GDM1 (cell line): Measurements from ENCODE around the gene PCNT.
"Not testable (repeated sequence)": the region's sequence is repeated elsewhere in the genome, so short reads cannot be mapped to it uniquely, and the experiment has no call there.

ENCODE experiments used
- DNase-seq: peaks from one replicate; lab custom pipeline; 2025; lab: John Stamatoyannopoulos, UW

Gene PCNT

GRCh38 chr21:46427516-46427915 lies 103.6 kb downstream of the PCNT start:
- DNase-seq, result no peak

- no peak for DNase-seq
These were observed 104.3 kb downstream of the PCNT start for GRCh38 chr21:46428286-46428685.

- no peak for DNase-seq
These were observed 105.2 kb downstream of the PCNT start for GRCh38 chr21:46428987-46429710.

GRCh38 chr21:46429754-46430681 lies 106.1 kb downstream of the PCNT start:
- DNase-seq, result no peak

GRCh38 chr21:46431448-46431847 lies 107.5 kb downstream of the PCNT start:
- DNase-seq, result no peak

- no peak for DNase-seq
These were observed 108.0 kb downstream of the PCNT start for GRCh38 chr21:46431884-46432488.

GRCh38 chr21:46433116-46433515 lies 109.2 kb downstream of the PCNT start:
- DNase-seq, result not testable (repeated sequence)

GRCh38 chr21:46434322-46434958 lies 110.5 kb downstream of the PCNT start:
- no peak for DNase-seq

- no peak for DNase-seq
These were observed 111.9 kb downstream of the PCNT start for GRCh38 chr21:46435786-46436227.

GRCh38 chr21:46436621-46437020 lies 112.7 kb downstream of the PCNT start:
- DNase-seq, result no peak

- no peak for DNase-seq
These were observed 113.1 kb downstream of the PCNT start for GRCh38 chr21:46437096-46437498.

- no peak for DNase-seq
These were observed 113.6 kb downstream of the PCNT start for GRCh38 chr21:46437511-46437910.

GRCh38 chr21:46438241-46438640 lies 114.3 kb downstream of the PCNT start:
- no peak for DNase-seq

- DNase-seq, result no peak
These were observed 116.0 kb downstream of the PCNT start for GRCh38 chr21:46439906-46440305.

- DNase-seq, result no peak
These were observed 117.4 kb downstream of the PCNT start for GRCh38 chr21:46441331-46441730.

GRCh38 chr21:46441961-46442498 lies 118.1 kb downstream of the PCNT start:
- no peak for DNase-seq

GRCh38 chr21:46442938-46443337 lies 119.0 kb downstream of the PCNT start:
- no peak for DNase-seq

GRCh38 chr21:46443910-46444309 lies 120.0 kb downstream of the PCNT start:
- no peak for DNase-seq

- DNase-seq, result no peak
These were observed 124.2 kb downstream of the PCNT start for GRCh38 chr21:46448108-46448507.

- DNase-seq, result not testable (repeated sequence)
These were observed 124.9 kb downstream of the PCNT start for GRCh38 chr21:46448855-46449254.

GRCh38 chr21:46452710-46453109 lies 128.8 kb downstream of the PCNT start:
- no peak for DNase-seq

GRCh38 chr21:46454142-46454541 lies 130.2 kb downstream of the PCNT start:
- DNase-seq, result no peak
